LNCAP (cell line): Measurements from ENCODE around the gene EEIG1.
A peak's percentile ranks its signal among the peaks of the same experiment; 100 is the strongest.

Source experiments
- CTCF ChIP-seq: fragments of 450-650 bp; IDR thresholded peaks from 2 replicates; pipeline ENCODE4 v1.5.1; 2017; ENCODE audit warnings: mild to moderate bottlenecking

The EEIG1 gene

GRCh38 chr9:127944586-127945218 is 36.1 kb downstream of the EEIG1 start:
- TF ChIP-seq CTCF, result no peak

GRCh38 chr9:127943731-127944144 is 37.1 kb downstream of the EEIG1 start:
- peak; percentile 92 for TF ChIP-seq CTCF

- no peak; the same call in 1 of the 2 replicates for TF ChIP-seq CTCF
These were observed 37.7 kb downstream of the EEIG1 start for GRCh38 chr9:127943011-127943662.

GRCh38 chr9:127942216-127943010 is 38.4 kb downstream of the EEIG1 start:
- peak; percentile 91 for TF ChIP-seq CTCF

GRCh38 chr9:127941961-127942215 is 38.9 kb downstream of the EEIG1 start:
- TF ChIP-seq CTCF, result no peak

GRCh38 chr9:127941062-127941960 is 39.5 kb downstream of the EEIG1 start:
- TF ChIP-seq CTCF, result no peak

- no peak for TF ChIP-seq CTCF
These were observed 40.2 kb downstream of the EEIG1 start for GRCh38 chr9:127940593-127940992.
